GM23338 (cell line): ENCODE measurements around the gene DDX31. TPM values are rescaled to one million over a fixed set of nuclear protein-coding genes. Genes with fewer than 3 reads are reported as not detected.
"Not testable (repeated sequence)": the region's sequence is repeated elsewhere in the genome, so short reads cannot be mapped to it uniquely, and the experiment has no call there.

ENCODE experiments used
- ATAC-seq: fragments of 200-7000 bp; cut with Tn5 transposase; 3 replicates; pipeline ENCODE4 v1.9.1; 2020
- DNase-seq: peaks from one replicate; pipeline ENCODE4 v3.0.0-alpha.2; 2015; ENCODE audit warnings: low spot score
- H2AFZ ChIP-seq: fragments of 200-600 bp; sonication (generic); 2 replicates; pipeline ENCODE4 v1.8.0; 2016; ENCODE audit warnings: antibody characterized with exemption, mild to moderate bottlenecking, moderate library complexity
- H3F3A ChIP-seq: fragments of 200-600 bp; sonication (generic); replicated peaks from 2 replicates; pipeline ENCODE4 v1.8.0; 2017; ENCODE audit warnings: antibody characterized with exemption, mixed run types, low read depth
- H3K27ac ChIP-seq: fragments of 200-600 bp; sonication (generic); 2 replicates; pipeline ENCODE4 v1.6.1; 2016; ENCODE audit warnings: low read depth
- H3K27me3 ChIP-seq: fragments of 200-600 bp; sonication (generic); 2 replicates; pipeline ENCODE4 v1.8.0; 2016; ENCODE audit warnings: mild to moderate bottlenecking, mixed run types, moderate library complexity; ENCODE audit not compliant: insufficient read depth
- H3K36me3 ChIP-seq: fragments of 200-600 bp; sonication (generic); 2 replicates; pipeline ENCODE4 v1.8.0; 2016; ENCODE audit warnings: mild to moderate bottlenecking; ENCODE audit not compliant: insufficient read depth
- H3K4me1 ChIP-seq: fragments of 200-600 bp; sonication (generic); 2 replicates; pipeline ENCODE4 v1.8.0; 2016; ENCODE audit warnings: mild to moderate bottlenecking, moderate library complexity; ENCODE audit not compliant: insufficient read depth
- H3K4me2 ChIP-seq: fragments of 200-600 bp; sonication (generic); 2 replicates; pipeline ENCODE4 v1.7.1; 2017; ENCODE audit warnings: mixed run types
- H3K4me3 ChIP-seq: fragments of 200-600 bp; sonication (generic); 2 replicates; pipeline ENCODE4 v1.6.1; 2016; ENCODE audit warnings: mixed run types
- H3K79me2 ChIP-seq: fragments of 200-600 bp; sonication (generic); replicated peaks from 2 replicates; pipeline ENCODE4 v1.8.0; 2017; ENCODE audit warnings: mild to moderate bottlenecking; ENCODE audit not compliant: insufficient read depth
- H3K9me2 ChIP-seq: fragments of 200-600 bp; sonication (generic); 2 replicates; pipeline ENCODE4 v1.8.0; 2017; ENCODE audit not compliant: insufficient read depth
- H4K20me1 ChIP-seq: fragments of 200-600 bp; sonication (generic); replicated peaks from 2 replicates; pipeline ENCODE4 v1.8.0; 2017; ENCODE audit warnings: mild to moderate bottlenecking; ENCODE audit not compliant: insufficient read depth
- H3K27ac Mint-ChIP-seq: 2 replicates; pipeline ENCODE4 v1.8.0; 2020; ENCODE audit warnings: inconsistent platforms, mild to moderate bottlenecking, moderate library complexity, mixed read lengths
- H3K27me3 Mint-ChIP-seq: 3 replicates; pipeline ENCODE4 v1.8.0; 2022; ENCODE audit warnings: low read depth, mild to moderate bottlenecking, moderate library complexity, mixed read lengths, inconsistent platforms; ENCODE audit not compliant: insufficient read depth, poor library complexity
- H3K36me3 Mint-ChIP-seq: 3 replicates; pipeline ENCODE4 v1.8.0; 2021; ENCODE audit warnings: low read depth, mild to moderate bottlenecking, inconsistent platforms, moderate library complexity, mixed read lengths
- H3K4me1 Mint-ChIP-seq: 3 replicates; pipeline ENCODE4 v1.8.0; 2020; ENCODE audit warnings: mild to moderate bottlenecking, inconsistent platforms, mixed read lengths
- H3K4me3 Mint-ChIP-seq: 3 replicates; pipeline ENCODE4 v1.8.0; 2021; ENCODE audit warnings: moderate library complexity, mild to moderate bottlenecking, inconsistent platforms, mixed read lengths
- H3K9me3 Mint-ChIP-seq: 3 replicates; pipeline ENCODE4 v1.8.0; 2020; ENCODE audit warnings: moderate library complexity, mild to moderate bottlenecking, inconsistent platforms, mixed read lengths
- CREB1 ChIP-seq: fragments of 250-450 bp; sonication (Bioruptor Pico); IDR thresholded peaks from 2 replicates; pipeline ENCODE4 v1.5.0; 2020; ENCODE audit warnings: low read depth, mild to moderate bottlenecking, moderate library complexity
- EZH2 ChIP-seq: fragments of 200-600 bp; sonication (generic); IDR thresholded peaks from one replicate; pipeline ENCODE4 v1.8.0; 2017; ENCODE audit warnings: antibody characterized with exemption, mild to moderate bottlenecking, low read depth; ENCODE audit not compliant: unreplicated experiment
- EZH2phosphoT487 ChIP-seq: fragments of 200-600 bp; sonication (generic); IDR thresholded peaks from one replicate; pipeline ENCODE4 v1.8.1; 2018; ENCODE audit warnings: antibody characterized with exemption; ENCODE audit not compliant: unreplicated experiment
- NANOG ChIP-seq: IDR thresholded peaks from 2 replicates; pipeline ENCODE4 v1.6.1; 2016; ENCODE audit warnings: antibody characterized with exemption, borderline replicate concordance
- POLR2AphosphoS5 ChIP-seq: IDR thresholded peaks from 2 replicates; pipeline ENCODE4 v1.6.1; 2016; ENCODE audit warnings: antibody characterized with exemption, low read depth
- ZNF114 ChIP-seq: fragments of 250-450 bp; sonication (Bioruptor Pico); IDR thresholded peaks from 2 replicates; pipeline ENCODE4 v1.5.0; 2020; ENCODE audit warnings: mild to moderate bottlenecking, moderate library complexity
- polyA plus RNA-seq: library from polyadenylated mRNA; unstranded; fragments of >200 nt; fragmentation: Nextera tagmentation; extraction: Ambion mirVana; gene quantifications from 2 replicates; pipeline ENCODE4 v1.2.1, GENCODE V29; 2016
- total RNA-seq: library from RNA; depleted of rRNA; stranded (reverse); fragments of >200 nt; shearing (Covaris generic); gene quantifications from 2 replicates; pipeline ENCODE4 v1.2.3, GENCODE V29; 2014
- TF ChIP-seq, protein P1 (sequence below): IDR thresholded peaks from one replicate; pipeline ENCODE4 v1.6.1; 2018; ENCODE audit warnings: antibody characterized with exemption; ENCODE audit not compliant: unreplicated experiment
- TF ChIP-seq, protein P2 (sequence below): IDR thresholded peaks from 2 replicates; pipeline ENCODE4 v1.6.1; 2016; ENCODE audit warnings: antibody characterized with exemption
- TF ChIP-seq, protein P3 (sequence below), 2 experiments: fragments of 200-600 bp in 1 of 2; sonication (generic) in 1 of 2; conservative IDR thresholded peaks; 2 replicates each; pipeline versions ENCODE4 v1.5.1 to v1.6.1; 2016 to 2017; ENCODE audit warnings: antibody characterized with exemption in 2 of 2, low read depth in 2 of 2, mild to moderate bottlenecking in 2 of 2, moderate library complexity in 1 of 2

Gene DDX31
- total and polyA plus RNA-seq, 2 experiments from 2014 or later, result 14.8 to 23.5 TPM

DNA sequence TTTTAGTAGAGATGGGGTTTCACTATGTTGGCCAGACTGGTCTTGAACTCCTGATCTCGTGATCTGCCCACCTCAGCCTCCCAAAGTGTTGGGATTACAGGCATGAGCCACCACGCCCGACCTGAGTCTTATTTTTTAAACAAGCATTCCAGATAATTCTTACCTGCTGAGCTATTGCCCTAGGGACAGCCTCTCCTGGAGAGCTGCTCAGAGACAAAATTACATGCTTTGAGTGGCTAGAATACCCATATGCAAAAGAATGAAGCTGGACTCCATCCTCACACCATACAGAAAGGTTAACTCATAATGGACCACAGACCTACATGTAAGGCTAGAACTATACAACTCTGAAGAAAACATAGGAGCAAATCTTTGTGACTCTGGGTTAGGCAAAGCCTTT is 42.1 kb upstream of the DDX31 start (continued):
- TF ChIP-seq, protein P1, sequence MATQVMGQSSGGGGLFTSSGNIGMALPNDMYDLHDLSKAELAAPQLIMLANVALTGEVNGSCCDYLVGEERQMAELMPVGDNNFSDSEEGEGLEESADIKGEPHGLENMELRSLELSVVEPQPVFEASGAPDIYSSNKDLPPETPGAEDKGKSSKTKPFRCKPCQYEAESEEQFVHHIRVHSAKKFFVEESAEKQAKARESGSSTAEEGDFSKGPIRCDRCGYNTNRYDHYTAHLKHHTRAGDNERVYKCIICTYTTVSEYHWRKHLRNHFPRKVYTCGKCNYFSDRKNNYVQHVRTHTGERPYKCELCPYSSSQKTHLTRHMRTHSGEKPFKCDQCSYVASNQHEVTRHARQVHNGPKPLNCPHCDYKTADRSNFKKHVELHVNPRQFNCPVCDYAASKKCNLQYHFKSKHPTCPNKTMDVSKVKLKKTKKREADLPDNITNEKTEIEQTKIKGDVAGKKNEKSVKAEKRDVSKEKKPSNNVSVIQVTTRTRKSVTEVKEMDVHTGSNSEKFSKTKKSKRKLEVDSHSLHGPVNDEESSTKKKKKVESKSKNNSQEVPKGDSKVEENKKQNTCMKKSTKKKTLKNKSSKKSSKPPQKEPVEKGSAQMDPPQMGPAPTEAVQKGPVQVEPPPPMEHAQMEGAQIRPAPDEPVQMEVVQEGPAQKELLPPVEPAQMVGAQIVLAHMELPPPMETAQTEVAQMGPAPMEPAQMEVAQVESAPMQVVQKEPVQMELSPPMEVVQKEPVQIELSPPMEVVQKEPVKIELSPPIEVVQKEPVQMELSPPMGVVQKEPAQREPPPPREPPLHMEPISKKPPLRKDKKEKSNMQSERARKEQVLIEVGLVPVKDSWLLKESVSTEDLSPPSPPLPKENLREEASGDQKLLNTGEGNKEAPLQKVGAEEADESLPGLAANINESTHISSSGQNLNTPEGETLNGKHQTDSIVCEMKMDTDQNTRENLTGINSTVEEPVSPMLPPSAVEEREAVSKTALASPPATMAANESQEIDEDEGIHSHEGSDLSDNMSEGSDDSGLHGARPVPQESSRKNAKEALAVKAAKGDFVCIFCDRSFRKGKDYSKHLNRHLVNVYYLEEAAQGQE, result no peak

DNA sequence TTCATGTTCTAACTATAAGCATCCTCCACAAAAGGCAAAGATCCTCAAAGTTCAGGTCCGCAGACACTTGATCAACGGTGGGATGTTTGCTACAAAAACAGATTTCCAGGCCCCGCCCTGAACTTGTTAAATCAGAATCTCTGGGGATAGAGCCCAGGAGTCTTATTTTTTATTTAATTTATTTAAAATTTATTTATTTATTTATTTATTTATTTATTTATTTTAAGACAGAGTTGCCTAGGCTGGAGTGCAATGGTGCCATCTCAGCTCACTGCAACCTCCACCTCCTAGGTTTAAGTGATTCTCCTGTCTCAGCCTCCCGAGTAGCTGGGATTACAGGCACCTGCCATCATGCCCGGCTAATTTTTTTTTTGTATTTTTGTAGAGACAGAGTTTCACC is 41.4 kb upstream of the DDX31 start:
- not testable (repeated sequence) for H3K79me2 ChIP-seq, H3K27me3 ChIP-seq, H3K36me3 Mint-ChIP-seq, DNase-seq, H3K4me2 ChIP-seq, H3K4me1 Mint-ChIP-seq, H3K4me3 Mint-ChIP-seq, H3K27ac Mint-ChIP-seq, H3K4me1 ChIP-seq, H2AFZ ChIP-seq, H3F3A ChIP-seq, H4K20me1 ChIP-seq, H3K9me2 ChIP-seq, H3K9me3 Mint-ChIP-seq, H3K27me3 Mint-ChIP-seq, H3K36me3 ChIP-seq, H3K4me3 ChIP-seq, ATAC-seq, H3K27ac ChIP-seq

DNA sequence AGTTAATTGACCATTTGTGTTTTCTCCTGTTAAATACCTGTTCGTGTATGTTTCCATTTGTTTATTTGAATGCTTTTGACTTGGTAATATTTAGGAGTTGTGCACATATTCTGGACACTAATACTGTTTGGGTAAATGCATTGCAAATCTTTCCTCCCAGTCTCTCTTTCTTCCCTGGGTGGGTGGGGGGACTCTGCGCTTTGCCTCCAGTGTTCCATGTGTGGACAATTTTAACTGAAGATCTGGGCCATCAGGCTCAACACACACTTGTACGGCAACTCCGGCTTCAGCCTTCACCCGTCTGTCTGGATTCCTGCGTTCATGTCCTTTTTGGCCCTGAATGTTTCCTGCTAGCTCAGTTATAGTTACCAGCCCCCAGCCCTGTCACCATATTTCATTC is 40.5 kb upstream of the DDX31 start:
- Histone ChIP-seq H4K20me1 (no peaks in the 10 kb centered on the region), H3K27ac (no peak overlapping the region)
- no peak for TF ChIP-seq CREB1
- TF ChIP-seq EZH2phosphoT487, result no peak
- TF ChIP-seq EZH2, result no peak
- no peak for TF ChIP-seq POLR2AphosphoS5
- TF ChIP-seq, protein P2, sequence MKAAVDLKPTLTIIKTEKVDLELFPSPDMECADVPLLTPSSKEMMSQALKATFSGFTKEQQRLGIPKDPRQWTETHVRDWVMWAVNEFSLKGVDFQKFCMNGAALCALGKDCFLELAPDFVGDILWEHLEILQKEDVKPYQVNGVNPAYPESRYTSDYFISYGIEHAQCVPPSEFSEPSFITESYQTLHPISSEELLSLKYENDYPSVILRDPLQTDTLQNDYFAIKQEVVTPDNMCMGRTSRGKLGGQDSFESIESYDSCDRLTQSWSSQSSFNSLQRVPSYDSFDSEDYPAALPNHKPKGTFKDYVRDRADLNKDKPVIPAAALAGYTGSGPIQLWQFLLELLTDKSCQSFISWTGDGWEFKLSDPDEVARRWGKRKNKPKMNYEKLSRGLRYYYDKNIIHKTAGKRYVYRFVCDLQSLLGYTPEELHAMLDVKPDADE, result no peak
- no peak for TF ChIP-seq NANOG
- no peak for TF ChIP-seq ZNF114 (CRISPR knock-in tag)
- TF ChIP-seq, protein P3, sequence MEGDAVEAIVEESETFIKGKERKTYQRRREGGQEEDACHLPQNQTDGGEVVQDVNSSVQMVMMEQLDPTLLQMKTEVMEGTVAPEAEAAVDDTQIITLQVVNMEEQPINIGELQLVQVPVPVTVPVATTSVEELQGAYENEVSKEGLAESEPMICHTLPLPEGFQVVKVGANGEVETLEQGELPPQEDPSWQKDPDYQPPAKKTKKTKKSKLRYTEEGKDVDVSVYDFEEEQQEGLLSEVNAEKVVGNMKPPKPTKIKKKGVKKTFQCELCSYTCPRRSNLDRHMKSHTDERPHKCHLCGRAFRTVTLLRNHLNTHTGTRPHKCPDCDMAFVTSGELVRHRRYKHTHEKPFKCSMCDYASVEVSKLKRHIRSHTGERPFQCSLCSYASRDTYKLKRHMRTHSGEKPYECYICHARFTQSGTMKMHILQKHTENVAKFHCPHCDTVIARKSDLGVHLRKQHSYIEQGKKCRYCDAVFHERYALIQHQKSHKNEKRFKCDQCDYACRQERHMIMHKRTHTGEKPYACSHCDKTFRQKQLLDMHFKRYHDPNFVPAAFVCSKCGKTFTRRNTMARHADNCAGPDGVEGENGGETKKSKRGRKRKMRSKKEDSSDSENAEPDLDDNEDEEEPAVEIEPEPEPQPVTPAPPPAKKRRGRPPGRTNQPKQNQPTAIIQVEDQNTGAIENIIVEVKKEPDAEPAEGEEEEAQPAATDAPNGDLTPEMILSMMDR (conservative IDR thresholded peaks at IDR 0.05; ENCODE audit: low read depth in 2 of 2), result no peak

More for the DNA sequence above, 40.5 kb upstream of the DDX31 start:
- Histone ChIP-seq H2AFZ (no peak overlapping the region), H3K4me3 (no peak overlapping the region), H3K4me2 (no peak overlapping the region), H3K4me1 (no peaks in the 10 kb centered on the region), H3K9me2 (no peaks in the 10 kb centered on the region), H3K36me3 (no peaks in the 10 kb centered on the region), H3K79me2 (no peaks in the 10 kb centered on the region), H3K27me3 (no peaks in the 10 kb centered on the region), H3F3A (no peaks in the 10 kb centered on the region)
- H3K4me3 Mint-ChIP-seq, result no peak overlapping the region
- H3K27me3 Mint-ChIP-seq, result no peaks in the 10 kb centered on the region
- no peak for DNase-seq
- ATAC-seq, result no peak
- no peaks in the 10 kb centered on the region; the same call in 2 of the 3 replicates for H3K9me3 Mint-ChIP-seq
- H3K36me3 Mint-ChIP-seq, result no peaks in the 10 kb centered on the region
- no peak overlapping the region for H3K27ac Mint-ChIP-seq
- no peaks in the 10 kb centered on the region for H3K4me1 Mint-ChIP-seq
